ENCODE measurements around the gene RABGGTB. TPM values are rescaled to one million over a fixed set of nuclear protein-coding genes. Genes with fewer than 3 reads are reported as not detected.
"Not testable (repeated sequence)": the region's sequence is repeated elsewhere in the genome, so short reads cannot be mapped to it uniquely, and the experiment has no call there.

The RABGGTB gene
- polyA plus RNA-seq, 4 donors = 55.6 to 95.9 (median 62.6) TPM

DNA sequence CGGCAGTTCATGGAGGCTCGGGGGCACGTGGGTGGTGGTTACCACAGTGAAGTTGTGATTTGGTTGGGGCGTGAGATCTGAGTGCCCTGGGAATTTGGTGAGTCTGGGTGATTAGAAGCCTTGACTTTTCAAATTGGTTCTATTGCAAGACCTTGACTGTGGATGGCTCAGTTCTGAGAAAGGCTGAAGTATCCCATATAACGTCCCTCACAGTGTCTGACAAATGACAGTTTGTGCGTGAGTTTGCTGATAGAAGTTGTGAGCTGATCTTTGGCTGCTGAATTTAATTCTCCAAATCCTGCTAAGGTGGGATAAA, 11.2 kb downstream of the RABGGTB start:
- no peak overlapping the region for H3K4me3 ChIP-seq (ENCODE audit: low read depth in 1 of 3, low read length in 3 of 3)
- H3K36me3 ChIP-seq (ENCODE audit: control insufficient read depth in 3 of 3, insufficient read depth in 2 of 3, low read depth in 1 of 3, low read length in 3 of 3) = peaks cover 7 to 26% (median 24%) of the 10 kb centered on the region in 3 donors
- no peak overlapping the region for H3K27ac ChIP-seq (ENCODE audit: low read depth in 1 of 3, low read length in 2 of 3)
- H3K9me3 ChIP-seq (ENCODE audit: control insufficient read depth in 2 of 2, insufficient read depth in 1 of 2, low read depth in 1 of 2, low read length in 1 of 2) = no peaks in the 10 kb centered on the region
- no peaks in the 10 kb centered on the region for H3K4me1 ChIP-seq (ENCODE audit: control insufficient read depth in 3 of 3, insufficient read depth in 2 of 3, low read depth in 1 of 3, low read length in 2 of 3)
- H3K27me3 ChIP-seq (ENCODE audit: control insufficient read depth in 3 of 3, insufficient read depth in 3 of 3, low read length in 3 of 3) = no peaks in the 10 kb centered on the region
- FAIRE-seq (no peak), DNase-seq (no peak)
- 65 to 82% (median 79%) methylated on average over 6 of the region's 6 CpGs for WGBS, 3 donors

GRCh38 chr1:75797606-75798216, 11.7 kb downstream of the RABGGTB start:
- Histone ChIP-seq H3K4me1 (ENCODE audit: control insufficient read depth in 3 of 3, insufficient read depth in 2 of 3, low read depth in 1 of 3, low read length in 2 of 3) (no peaks in the 10 kb centered on the region), H3K9me3 (ENCODE audit: control insufficient read depth in 2 of 2, insufficient read depth in 1 of 2, low read depth in 1 of 2, low read length in 1 of 2) (no peaks in the 10 kb centered on the region), H3K27me3 (ENCODE audit: control insufficient read depth in 3 of 3, insufficient read depth in 3 of 3, low read length in 3 of 3) (no peaks in the 10 kb centered on the region), H3K4me3 (ENCODE audit: low read depth in 1 of 3, low read length in 3 of 3) (no peak overlapping the region), H3K36me3 (ENCODE audit: control insufficient read depth in 3 of 3, insufficient read depth in 2 of 3, low read depth in 1 of 3, low read length in 3 of 3) (peaks cover 7 to 25% (median 21%) of the 10 kb centered on the region in 3 donors), H3K27ac (ENCODE audit: low read depth in 1 of 3, low read length in 2 of 3) (no peak overlapping the region)
- DNase-seq (no peak), FAIRE-seq (no peak)
- 88 to 92% (median 89%) methylated on average over 13 of the region's 13 CpGs for WGBS, 3 donors

DNA sequence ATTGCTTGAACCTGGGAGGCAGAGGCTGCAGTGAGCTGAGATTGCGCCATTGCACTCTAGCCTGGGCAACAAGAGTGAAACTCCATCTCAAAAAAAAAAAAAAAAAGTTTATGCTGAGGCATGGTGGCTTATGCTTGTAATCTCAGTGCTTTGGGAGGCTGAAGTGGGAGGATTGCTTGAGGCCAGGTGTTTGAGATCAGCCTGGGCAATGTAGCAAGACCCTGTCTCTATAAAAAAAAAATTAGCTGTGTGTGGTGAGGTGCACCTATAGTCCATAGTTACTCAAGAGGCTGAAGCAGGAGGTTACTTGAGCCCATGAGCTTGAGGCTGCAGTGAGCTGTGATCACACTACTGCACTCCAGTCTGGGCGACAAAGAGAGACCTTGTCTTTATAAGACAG, 15.4 kb downstream of the RABGGTB start:
- not testable (repeated sequence) for H3K36me3 ChIP-seq (ENCODE audit: control insufficient read depth in 3 of 3, insufficient read depth in 2 of 3, low read depth in 1 of 3, low read length in 3 of 3); H3K9me3 ChIP-seq (ENCODE audit: control insufficient read depth in 2 of 2, insufficient read depth in 1 of 2, low read depth in 1 of 2, low read length in 1 of 2); H3K4me3 ChIP-seq (ENCODE audit: low read depth in 1 of 3, low read length in 3 of 3); H3K27me3 ChIP-seq (ENCODE audit: control insufficient read depth in 3 of 3, insufficient read depth in 3 of 3, low read length in 3 of 3); H3K4me1 ChIP-seq (ENCODE audit: control insufficient read depth in 3 of 3, insufficient read depth in 2 of 3, low read depth in 1 of 3, low read length in 2 of 3); DNase-seq; H3K27ac ChIP-seq (ENCODE audit: low read depth in 1 of 3, low read length in 2 of 3); FAIRE-seq
- WGBS, 3 donors = 75 to 97% (median 91%) methylated on average over 2 of the region's 2 CpGs

GRCh38 chr1:75808921-75809320, 22.9 kb downstream of the RABGGTB start:
- Histone ChIP-seq H3K27me3 (ENCODE audit: control insufficient read depth in 3 of 3, insufficient read depth in 3 of 3, low read length in 3 of 3) (no peaks in the 10 kb centered on the region), H3K27ac (ENCODE audit: low read depth in 1 of 3, low read length in 2 of 3) (no peak overlapping the region), H3K36me3 (ENCODE audit: control insufficient read depth in 3 of 3, insufficient read depth in 2 of 3, low read depth in 1 of 3, low read length in 3 of 3) (no peaks in the 10 kb centered on the region), H3K4me3 (ENCODE audit: low read depth in 1 of 3, low read length in 3 of 3) (no peak overlapping the region), H3K4me1 (ENCODE audit: control insufficient read depth in 3 of 3, insufficient read depth in 2 of 3, low read depth in 1 of 3, low read length in 2 of 3) (no peaks in the 10 kb centered on the region), H3K9me3 (ENCODE audit: control insufficient read depth in 2 of 2, insufficient read depth in 1 of 2, low read depth in 1 of 2, low read length in 1 of 2) (no peaks in the 10 kb centered on the region)
- DNase-seq (no peak), FAIRE-seq (no peak)
- WGBS, 3 donors = 31 to 60% (median 47%) methylated on average over 4 of the region's 4 CpGs

DNA sequence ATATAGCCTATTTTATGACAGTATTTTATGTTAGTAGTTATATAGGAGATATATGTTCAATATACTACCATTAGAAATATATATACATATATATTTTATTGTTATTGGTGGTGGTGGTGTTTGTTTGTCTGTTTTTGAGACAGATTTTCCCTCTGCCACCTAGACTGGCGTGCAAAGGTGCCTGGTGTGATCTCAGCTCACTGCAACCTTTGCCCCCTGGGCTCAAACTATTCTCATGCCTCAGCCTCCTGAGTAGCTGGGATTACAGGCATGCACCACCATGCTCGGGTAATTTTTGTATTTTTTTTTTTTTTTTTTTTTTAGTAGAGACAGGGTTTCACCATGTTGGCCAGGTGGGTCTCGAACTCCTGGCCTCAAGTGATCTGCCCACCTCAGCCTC, 24.1 kb downstream of the RABGGTB start:
- H3K27ac ChIP-seq (ENCODE audit: low read depth in 1 of 3, low read length in 2 of 3); H3K27me3 ChIP-seq (ENCODE audit: control insufficient read depth in 3 of 3, insufficient read depth in 3 of 3, low read length in 3 of 3); H3K4me1 ChIP-seq (ENCODE audit: control insufficient read depth in 3 of 3, insufficient read depth in 2 of 3, low read depth in 1 of 3, low read length in 2 of 3); H3K4me3 ChIP-seq (ENCODE audit: low read depth in 1 of 3, low read length in 3 of 3); H3K36me3 ChIP-seq (ENCODE audit: control insufficient read depth in 3 of 3, insufficient read depth in 2 of 3, low read depth in 1 of 3, low read length in 3 of 3); FAIRE-seq; H3K9me3 ChIP-seq (ENCODE audit: control insufficient read depth in 2 of 2, insufficient read depth in 1 of 2, low read depth in 1 of 2, low read length in 1 of 2): not testable (repeated sequence)
- WGBS, 3 donors = 55 to 88% (median 61%) methylated on average over 3 of the region's 3 CpGs
- peak in 1 of 2 donors; percentile 52 for DNase-seq

DNA sequence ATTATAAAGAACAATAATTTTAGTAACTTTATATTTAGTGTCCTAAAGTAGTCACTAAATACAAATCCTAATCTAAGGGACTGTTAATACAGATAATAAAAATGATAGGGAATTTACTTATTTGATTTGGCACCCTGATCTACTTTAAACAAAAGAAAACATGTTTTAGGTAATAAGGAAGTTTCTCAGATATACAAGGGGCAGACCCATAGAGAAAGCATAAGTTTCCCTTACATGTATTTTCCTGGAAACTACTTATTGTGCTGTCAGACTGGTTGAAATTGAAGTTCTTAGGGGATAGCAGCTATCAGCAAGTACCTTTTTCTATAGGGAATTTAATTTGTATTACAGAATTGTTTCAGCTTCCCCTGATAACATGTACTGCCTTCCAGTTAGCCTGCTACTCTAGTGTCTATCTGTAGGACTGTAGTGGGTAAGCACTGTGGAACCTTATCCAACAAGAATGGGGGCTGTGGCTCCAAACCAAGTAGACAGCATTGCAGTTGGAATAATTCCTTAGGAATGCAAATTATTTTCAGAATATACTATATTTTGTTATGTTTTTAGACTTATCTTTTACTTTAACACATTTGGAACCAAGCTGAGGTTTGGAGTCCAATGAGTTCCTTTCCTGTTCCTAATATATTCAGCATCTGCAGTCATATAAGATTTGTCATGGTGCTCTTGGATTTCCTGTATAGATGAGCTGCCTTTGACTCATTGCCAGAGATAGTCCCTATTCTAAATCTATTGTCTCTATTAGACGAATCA, 25.3 kb downstream of the RABGGTB start:
- WGBS, 3 donors = 46 to 77% (median 62%) methylated on average over 1 of the region's 1 CpG
- H3K27me3 ChIP-seq (ENCODE audit: control insufficient read depth in 3 of 3, insufficient read depth in 3 of 3, low read length in 3 of 3) = no peaks in the 10 kb centered on the region
- no peaks in the 10 kb centered on the region for H3K4me1 ChIP-seq (ENCODE audit: control insufficient read depth in 3 of 3, insufficient read depth in 2 of 3, low read depth in 1 of 3, low read length in 2 of 3)
- DNase-seq = no peak
- no peak overlapping the region for H3K27ac ChIP-seq (ENCODE audit: low read depth in 1 of 3, low read length in 2 of 3)
- FAIRE-seq = no peak
- H3K4me3 ChIP-seq (ENCODE audit: low read depth in 1 of 3, low read length in 3 of 3) = no peak overlapping the region
- no peaks in the 10 kb centered on the region for H3K9me3 ChIP-seq (ENCODE audit: control insufficient read depth in 2 of 2, insufficient read depth in 1 of 2, low read depth in 1 of 2, low read length in 1 of 2)
- H3K36me3 ChIP-seq (ENCODE audit: control insufficient read depth in 3 of 3, insufficient read depth in 2 of 3, low read depth in 1 of 3, low read length in 3 of 3) = no peaks in the 10 kb centered on the region

- no peaks in the 10 kb centered on the region for H3K27me3 ChIP-seq (ENCODE audit: control insufficient read depth in 3 of 3, insufficient read depth in 3 of 3, low read length in 3 of 3)
- FAIRE-seq (no peak), DNase-seq (no peak)
- H3K27ac ChIP-seq (ENCODE audit: low read depth in 1 of 3, low read length in 2 of 3) = no peak overlapping the region
- no peak overlapping the region for H3K4me3 ChIP-seq (ENCODE audit: low read depth in 1 of 3, low read length in 3 of 3)
- H3K36me3 ChIP-seq (ENCODE audit: control insufficient read depth in 3 of 3, insufficient read depth in 2 of 3, low read depth in 1 of 3, low read length in 3 of 3) = no peaks in the 10 kb centered on the region
- WGBS, 3 donors = 56 to 78% (median 77%) methylated on average over 3 of the region's 3 CpGs
- no peaks in the 10 kb centered on the region for H3K4me1 ChIP-seq (ENCODE audit: control insufficient read depth in 3 of 3, insufficient read depth in 2 of 3, low read depth in 1 of 3, low read length in 2 of 3)
- no peaks in the 10 kb centered on the region for H3K9me3 ChIP-seq (ENCODE audit: control insufficient read depth in 2 of 2, insufficient read depth in 1 of 2, low read depth in 1 of 2, low read length in 1 of 2)
These were observed 26.0 kb downstream of the RABGGTB start for GRCh38 chr1:75812065-75812464.

- H3K9me3 ChIP-seq (ENCODE audit: control insufficient read depth in 2 of 2, insufficient read depth in 1 of 2, low read depth in 1 of 2, low read length in 1 of 2); H3K36me3 ChIP-seq (ENCODE audit: control insufficient read depth in 3 of 3, insufficient read depth in 2 of 3, low read depth in 1 of 3, low read length in 3 of 3); DNase-seq; H3K27me3 ChIP-seq (ENCODE audit: control insufficient read depth in 3 of 3, insufficient read depth in 3 of 3, low read length in 3 of 3); FAIRE-seq; H3K4me3 ChIP-seq (ENCODE audit: low read depth in 1 of 3, low read length in 3 of 3); H3K27ac ChIP-seq (ENCODE audit: low read depth in 1 of 3, low read length in 2 of 3); H3K4me1 ChIP-seq (ENCODE audit: control insufficient read depth in 3 of 3, insufficient read depth in 2 of 3, low read depth in 1 of 3, low read length in 2 of 3): not testable (repeated sequence)
- WGBS, 3 donors = 70 to 84% (median 73%) methylated on average over 1 of the region's 1 CpG
These were observed 37.5 kb downstream of the RABGGTB start for GRCh38 chr1:75823596-75823995.

All from small intestine (tissue), 7 donors.